ENCODE measurements around the gene LRRC59.

Gene LRRC59

GRCh38 chr17:50386510-50386909 is 10.8 kb downstream of the LRRC59 start:
- DNase-seq (ENCODE audit: low spot score): no peak

- no peak for DNase-seq (ENCODE audit: low spot score)
These were observed 14.4 kb downstream of the LRRC59 start for GRCh38 chr17:50382931-50383330.

DNA sequence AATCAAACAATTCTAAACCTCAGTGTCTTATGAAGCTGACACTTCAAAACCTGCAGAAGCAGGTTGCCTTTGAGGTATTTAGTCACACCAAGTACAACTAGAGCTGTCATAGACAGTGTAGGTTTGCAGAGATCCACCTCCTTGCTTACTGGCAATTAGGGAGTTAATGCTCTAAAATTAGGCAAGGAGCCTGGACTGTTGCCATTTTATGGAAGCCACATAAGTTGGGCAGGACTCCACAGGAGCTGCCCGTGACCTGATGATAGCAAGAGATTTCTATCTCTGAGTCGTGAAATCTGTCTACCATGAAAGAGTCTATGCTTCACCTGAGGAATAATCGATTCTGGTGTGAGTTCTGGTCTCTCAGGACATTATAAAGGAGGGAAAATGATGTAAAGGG is 15.4 kb downstream of the LRRC59 start:
- DNase-seq (ENCODE audit: low spot score): no peak

- DNase-seq (ENCODE audit: low spot score): no peak
These were observed 16.0 kb downstream of the LRRC59 start for GRCh38 chr17:50381260-50381815.

DNA sequence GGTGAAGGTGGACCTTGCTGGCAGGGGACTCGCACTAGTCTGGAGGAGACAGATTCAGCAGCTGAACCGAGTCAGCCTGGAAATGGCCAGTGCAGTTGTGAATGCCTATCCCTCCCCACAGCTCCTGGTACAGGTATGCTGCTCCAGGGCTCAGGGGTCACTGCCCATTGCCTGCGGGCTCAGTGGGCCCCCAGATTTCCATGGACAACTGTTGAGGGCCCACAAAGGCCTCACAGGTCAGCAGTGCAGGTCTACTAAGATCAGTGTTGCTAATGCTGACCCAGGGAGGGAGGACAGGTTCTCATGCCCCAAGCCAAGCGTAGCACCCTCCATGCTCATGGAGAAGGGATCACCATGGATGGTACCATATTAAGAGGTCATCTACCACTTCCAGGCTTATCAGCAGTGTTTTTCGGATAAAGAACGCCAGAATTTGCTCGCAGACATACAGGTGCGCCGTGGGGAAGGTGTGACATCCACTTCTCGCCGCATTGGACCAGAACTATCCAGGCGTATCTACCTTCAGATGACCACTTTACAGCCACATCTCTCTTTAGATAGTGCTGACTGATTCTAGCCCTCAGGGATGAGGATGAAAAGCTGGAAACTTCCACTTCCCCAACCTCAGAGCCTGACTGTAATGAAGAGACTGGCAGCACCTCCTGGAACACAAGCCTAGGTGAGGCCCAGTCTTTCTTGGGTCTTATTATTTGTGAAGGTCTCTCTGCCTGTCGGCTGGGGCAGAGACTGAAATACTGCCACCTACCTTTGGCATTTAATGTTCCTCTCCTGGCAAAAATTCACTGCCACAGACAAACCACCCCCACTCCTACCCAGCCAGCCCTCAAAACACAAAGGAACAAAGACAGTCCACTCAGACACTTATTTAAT is 16.7 kb downstream of the LRRC59 start:
- DNase-seq (ENCODE audit: low spot score): no peak

DNA sequence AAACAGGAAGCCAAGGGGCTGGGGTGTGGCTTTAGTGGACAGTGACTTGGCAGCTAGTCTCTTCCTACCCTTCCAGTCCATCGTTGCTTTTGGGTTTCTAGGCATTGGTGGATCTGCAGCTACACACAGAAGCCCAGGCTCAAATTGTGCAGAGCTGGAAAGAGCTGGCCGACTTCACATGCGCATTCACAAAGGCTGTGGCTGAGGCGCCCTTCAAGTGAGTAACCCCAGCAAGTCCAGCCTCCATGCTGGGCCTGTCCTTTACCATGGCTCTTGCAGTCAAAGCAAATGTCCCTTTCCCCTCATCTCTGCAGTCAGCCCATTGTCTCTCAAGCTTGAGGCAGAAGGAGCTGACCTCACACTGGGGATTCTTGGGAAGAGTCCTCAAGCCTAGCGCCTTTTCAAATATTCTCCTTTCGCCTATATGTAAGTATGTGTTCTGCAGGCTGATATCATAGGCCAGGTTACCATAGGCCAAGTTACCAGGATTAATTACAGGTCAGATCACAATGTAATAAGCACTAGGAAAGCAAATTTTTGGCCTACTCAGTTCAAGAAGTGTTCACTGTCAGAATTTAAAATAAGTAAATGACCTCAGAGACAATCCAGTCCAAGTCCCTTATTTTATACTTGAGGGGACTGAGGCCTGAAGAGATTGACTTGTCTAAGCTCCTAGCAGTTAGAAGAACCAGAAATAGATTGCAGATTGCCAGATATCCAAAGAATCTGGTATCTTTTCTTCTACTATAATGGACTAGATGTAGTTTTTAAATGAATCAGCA is 17.8 kb downstream of the LRRC59 start:
- no peak for DNase-seq (ENCODE audit: low spot score)

- DNase-seq (ENCODE audit: low spot score): no peak
These were observed 21.3 kb downstream of the LRRC59 start for GRCh38 chr17:50375858-50376538.

- no peak for DNase-seq (ENCODE audit: low spot score)
These were observed 23.6 kb downstream of the LRRC59 start for GRCh38 chr17:50373705-50374104.

DNA sequence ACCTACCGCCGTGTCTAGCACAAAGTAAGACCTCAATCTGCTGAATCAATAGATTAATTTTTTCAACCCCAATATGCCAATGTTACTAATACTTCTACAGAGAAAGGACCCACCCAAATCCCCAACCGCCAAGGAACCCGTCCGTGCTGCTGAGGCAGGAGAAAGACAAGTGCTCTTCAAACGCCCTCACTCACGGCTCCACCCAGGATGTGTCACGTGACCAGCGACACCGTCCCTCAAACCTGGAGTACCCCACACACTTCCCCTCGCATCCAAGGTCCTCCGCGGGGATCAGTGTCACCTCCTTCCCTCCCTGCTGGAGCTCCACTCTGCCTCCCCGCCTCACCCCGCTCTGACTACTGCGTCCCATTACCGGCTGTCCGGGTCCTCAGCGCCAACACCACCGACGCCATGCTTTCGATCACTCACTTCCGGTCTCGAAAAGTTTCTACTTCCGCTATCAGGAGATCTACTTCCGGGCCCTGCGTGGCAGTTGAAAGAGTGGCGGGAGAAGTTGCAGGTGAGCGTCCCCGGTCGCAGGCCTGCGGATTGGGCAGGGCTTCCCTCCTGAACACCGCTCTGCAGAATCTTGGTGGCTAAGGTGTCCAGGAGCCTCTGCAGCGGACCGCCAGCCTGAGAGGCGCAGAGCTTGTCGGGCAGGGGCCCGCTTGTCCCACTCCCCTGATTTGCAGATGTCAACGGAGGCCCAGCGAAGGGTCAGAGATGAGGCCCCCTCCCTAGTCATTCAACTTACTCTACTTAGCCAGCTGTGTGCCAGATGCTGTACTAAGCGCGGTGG is 24.4 kb downstream of the LRRC59 start, which contains the start of the genes EME1 and MRPL27:
EME1 (plus strand) TSS at position 472 of the 799 bp plus-strand sequence. CDS start 1,980 bp downstream, outside the sequence.
MRPL27 (minus strand) TSS at position 427 of the 799 bp plus-strand sequence; CDS start at position 413, 14 bp downstream.
- peak; percentile 84 for DNase-seq (ENCODE audit: low spot score)

GRCh38 chr17:50372222-50372757 is 25.0 kb downstream of the LRRC59 start:
- DNase-seq (ENCODE audit: low spot score): no peak

DNA sequence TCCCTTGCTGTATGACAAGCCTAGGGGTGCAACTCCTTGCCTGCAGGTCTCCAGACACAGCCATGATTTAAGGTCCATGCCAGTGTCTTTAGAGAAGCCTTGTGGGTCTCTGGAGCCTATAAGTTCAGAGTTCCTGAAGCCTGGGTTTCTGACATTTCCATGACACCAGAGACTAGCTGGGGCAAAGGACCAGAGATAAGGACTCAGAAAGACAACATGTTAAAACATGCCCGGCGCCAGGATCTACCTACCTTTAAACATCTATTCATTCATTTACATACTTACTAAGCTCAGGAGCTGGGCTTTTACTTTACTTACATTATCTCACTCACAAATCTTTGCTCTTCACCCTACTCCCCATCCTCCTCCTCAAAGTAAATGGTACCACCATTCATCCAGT is 25.8 kb downstream of the LRRC59 start:
- no peak for DNase-seq (ENCODE audit: low spot score)

DNA sequence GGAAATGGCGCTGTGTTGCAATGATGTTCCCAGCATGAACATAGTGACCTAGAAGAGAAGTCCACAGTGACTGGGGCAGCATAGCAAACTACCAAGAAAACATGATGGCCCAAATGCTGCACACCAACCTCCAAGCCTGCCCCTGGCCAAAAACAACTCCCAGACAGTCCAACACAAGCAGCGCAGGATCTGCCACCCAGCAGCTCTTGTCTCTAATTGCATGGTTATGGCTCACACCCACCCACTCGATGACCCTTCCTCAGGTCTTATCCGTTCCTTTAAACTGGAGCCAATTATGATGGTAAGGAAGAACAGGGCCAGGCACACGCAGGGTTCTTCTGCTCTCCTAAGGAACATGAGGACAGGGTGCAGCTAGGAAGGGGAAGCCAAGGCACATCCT is 27.3 kb downstream of the LRRC59 start:
- DNase-seq (ENCODE audit: low spot score): no peak

DNA sequence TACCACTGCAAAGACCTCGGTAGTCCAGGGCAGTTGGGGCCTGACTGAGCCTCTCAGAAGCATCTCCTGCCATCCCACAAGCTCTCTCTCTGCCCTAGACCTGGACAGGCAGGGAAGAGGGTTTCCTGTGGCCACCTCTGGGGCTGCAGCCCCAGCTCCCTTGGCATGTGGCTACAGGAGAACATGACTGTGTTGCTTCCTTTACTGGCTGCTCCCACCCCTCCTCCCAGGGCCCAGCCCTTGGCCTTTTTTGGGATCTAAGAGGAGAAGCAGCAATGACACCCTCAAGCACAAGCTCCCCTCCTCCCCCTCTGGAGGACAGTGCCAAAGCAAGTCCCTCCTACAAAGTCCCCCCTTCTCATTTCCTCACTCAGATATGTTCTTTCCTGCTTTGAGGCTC is 29.9 kb downstream of the LRRC59 start:
- DNase-seq (ENCODE audit: low spot score): no peak

- DNase-seq (ENCODE audit: low spot score): no peak
These were observed 31.5 kb downstream of the LRRC59 start for GRCh38 chr17:50365649-50366393.

- no peak for DNase-seq (ENCODE audit: low spot score)
These were observed 32.2 kb downstream of the LRRC59 start for GRCh38 chr17:50365165-50365564.

DNA sequence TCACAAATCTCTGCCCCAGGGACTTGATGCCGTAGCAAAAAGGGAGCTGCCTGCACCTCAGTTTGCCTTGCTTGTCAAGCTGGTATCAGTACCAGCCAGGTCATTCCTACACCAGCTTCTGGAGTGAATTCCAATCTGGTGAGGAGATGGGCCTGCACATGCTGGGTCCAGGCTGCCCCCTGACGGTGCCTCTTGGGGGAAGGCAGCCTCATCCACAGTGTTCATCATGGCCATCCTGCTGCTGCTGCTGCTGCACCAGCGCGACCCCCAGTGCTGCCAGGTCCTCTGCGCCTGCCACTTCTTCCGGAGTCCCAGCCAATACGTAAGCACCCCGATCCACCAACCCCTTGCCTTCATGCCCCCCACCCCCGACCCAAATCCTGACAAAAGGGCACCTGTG is 32.6 kb downstream of the LRRC59 start:
- DNase-seq (ENCODE audit: low spot score): no peak

GRCh38 chr17:50364061-50364458 is 33.3 kb downstream of the LRRC59 start:
- DNase-seq (ENCODE audit: low spot score): no peak

GRCh38 chr17:50363217-50364060 is 33.9 kb downstream of the LRRC59 start:
- peak; percentile 87 for DNase-seq (ENCODE audit: low spot score)

GRCh38 chr17:50362661-50363060 is 34.7 kb downstream of the LRRC59 start:
- no peak for DNase-seq (ENCODE audit: low spot score)

Measured in globus pallidus (tissue), 1 donor.